ENCODE results near the gene EPHB1.

GRCh38 chr3:135089451-135089850 lies 294.4 kb downstream of the EPHB1 start:
- TF ChIP-seq CTCF (IDR thresholded peaks at IDR 0.05) = no peak
- no peak for TF ChIP-seq EZH2phosphoT487 (IDR thresholded peaks at IDR 0.05; ENCODE audit: borderline replicate concordance, low read depth)
- no peak for TF ChIP-seq YY1 (IDR thresholded peaks at IDR 0.05; ENCODE audit: low read depth)
- TF ChIP-seq RAD21 (IDR thresholded peaks at IDR 0.05; ENCODE audit: low read length) = no peak
- no peak for TF ChIP-seq RFX5 (IDR thresholded peaks at IDR 0.05; ENCODE audit: low read length)
- TF ChIP-seq SMC3 (IDR thresholded peaks at IDR 0.05; ENCODE audit: low read depth, low read length) = no peak
- TF ChIP-seq JUND (IDR thresholded peaks at IDR 0.05) = no peak
- TF ChIP-seq FOXM1 (IDR thresholded peaks at IDR 0.05; ENCODE audit: low read depth) = no peak
- no peak for TF ChIP-seq MXI1 (IDR thresholded peaks at IDR 0.05; ENCODE audit: low read depth, low read length)
- no peak for TF ChIP-seq NFIC (IDR thresholded peaks at IDR 0.05; ENCODE audit: borderline replicate concordance)
- TF ChIP-seq RXRA (IDR thresholded peaks at IDR 0.05; ENCODE audit: borderline replicate concordance, low read depth) = no peak
- no peak for TF ChIP-seq MAX (IDR thresholded peaks at IDR 0.05; ENCODE audit: low read depth)
- TF ChIP-seq TCF12 (IDR thresholded peaks at IDR 0.05) = no peak
- TF ChIP-seq RCOR1 (IDR thresholded peaks at IDR 0.05; ENCODE audit: low read length) = no peak
